Measurements from ENCODE around the gene CCDC12.

CCDC12 gene

GRCh38 chr3:46942481-46943236 is 33.9 kb downstream of the CCDC12 start:
- Histone ChIP-seq H3K27ac (ENCODE audit: low read depth, low read length) (no peak overlapping the region), H3K27me3 (ENCODE audit: control insufficient read depth in 5 of 5, insufficient read depth in 4 of 5, low read length in 5 of 5) (no peaks in the 10 kb centered on the region), H3K4me3 (ENCODE audit: low read depth in 1 of 5, low read length in 5 of 5) (no peak overlapping the region), H3K9me3 (ENCODE audit: control insufficient read depth in 5 of 5, low read length in 5 of 5) (no peaks in the 10 kb centered on the region), H3K4me1 (ENCODE audit: control insufficient read depth in 5 of 5, insufficient read depth in 5 of 5, low read length in 5 of 5) (peaks cover 5 to 44% (median 38%) of the 10 kb centered on the region in 5 donors), H3K9ac (ENCODE audit: low read length in 5 of 5) (no peak overlapping the region), H3K36me3 (ENCODE audit: control insufficient read depth in 5 of 5, insufficient read depth in 5 of 5, low read length in 5 of 5) (peaks cover 0 to 60% (median 36%) of the 10 kb centered on the region in 5 donors)

GRCh38 chr3:46942076-46942475 is 34.5 kb downstream of the CCDC12 start:
- Histone ChIP-seq H3K36me3 (ENCODE audit: control insufficient read depth in 5 of 5, insufficient read depth in 5 of 5, low read length in 5 of 5) (peaks cover 0 to 66% (median 39%) of the 10 kb centered on the region in 5 donors), H3K4me1 (ENCODE audit: control insufficient read depth in 5 of 5, insufficient read depth in 5 of 5, low read length in 5 of 5) (peaks cover 4 to 39% (median 32%) of the 10 kb centered on the region in 5 donors), H3K27me3 (ENCODE audit: control insufficient read depth in 5 of 5, insufficient read depth in 4 of 5, low read length in 5 of 5) (no peaks in the 10 kb centered on the region), H3K9me3 (ENCODE audit: control insufficient read depth in 5 of 5, low read length in 5 of 5) (no peaks in the 10 kb centered on the region), H3K4me3 (ENCODE audit: low read depth in 1 of 5, low read length in 5 of 5) (no peak overlapping the region), H3K27ac (ENCODE audit: low read depth, low read length) (no peak overlapping the region), H3K9ac (ENCODE audit: low read length in 5 of 5) (no peak overlapping the region)

GRCh38 chr3:46939578-46940445 is 36.7 kb downstream of the CCDC12 start:
- H3K27ac ChIP-seq (ENCODE audit: low read depth, low read length), result no peak overlapping the region

GRCh38 chr3:46938118-46938517 is 38.4 kb downstream of the CCDC12 start:
- H3K9me3 ChIP-seq (ENCODE audit: control insufficient read depth in 5 of 5, low read length in 5 of 5), result no peaks in the 10 kb centered on the region
- peaks cover 14 to 47% (median 44%) of the 10 kb centered on the region in 5 donors for H3K4me1 ChIP-seq (ENCODE audit: control insufficient read depth in 5 of 5, insufficient read depth in 5 of 5, low read length in 5 of 5)
- no peak overlapping the region for H3K4me3 ChIP-seq (ENCODE audit: low read depth in 1 of 5, low read length in 5 of 5)
- H3K36me3 ChIP-seq (ENCODE audit: control insufficient read depth in 5 of 5, insufficient read depth in 5 of 5, low read length in 5 of 5), result peaks cover 0 to 61% (median 44%) of the 10 kb centered on the region in 5 donors
- H3K27me3 ChIP-seq (ENCODE audit: control insufficient read depth in 5 of 5, insufficient read depth in 4 of 5, low read length in 5 of 5), result no peaks in the 10 kb centered on the region
- no peak overlapping the region for H3K27ac ChIP-seq (ENCODE audit: low read depth, low read length)
- H3K9ac ChIP-seq (ENCODE audit: low read length in 5 of 5), result no peak overlapping the region

More at GRCh38 chr3:46939578-46940445, 36.7 kb downstream of the CCDC12 start:
- Histone ChIP-seq H3K4me1 (ENCODE audit: control insufficient read depth in 5 of 5, insufficient read depth in 5 of 5, low read length in 5 of 5) (peaks cover 6 to 44% (median 44%) of the 10 kb centered on the region in 5 donors), H3K9ac (ENCODE audit: low read length in 5 of 5) (no peak overlapping the region), H3K4me3 (ENCODE audit: low read depth in 1 of 5, low read length in 5 of 5) (no peak overlapping the region), H3K36me3 (ENCODE audit: control insufficient read depth in 5 of 5, insufficient read depth in 5 of 5, low read length in 5 of 5) (peaks cover 0 to 64% (median 44%) of the 10 kb centered on the region in 5 donors), H3K27me3 (ENCODE audit: control insufficient read depth in 5 of 5, insufficient read depth in 4 of 5, low read length in 5 of 5) (no peaks in the 10 kb centered on the region), H3K9me3 (ENCODE audit: control insufficient read depth in 5 of 5, low read length in 5 of 5) (no peaks in the 10 kb centered on the region)

GRCh38 chr3:46936733-46937250 is 39.8 kb downstream of the CCDC12 start:
- Histone ChIP-seq H3K4me1 (ENCODE audit: control insufficient read depth in 5 of 5, insufficient read depth in 5 of 5, low read length in 5 of 5) (peaks cover 27 to 54% (median 52%) of the 10 kb centered on the region in 5 donors), H3K4me3 (ENCODE audit: low read depth in 1 of 5, low read length in 5 of 5) (no peak overlapping the region), H3K27ac (ENCODE audit: low read depth, low read length) (peak overlapping the region; percentile 21), H3K36me3 (ENCODE audit: control insufficient read depth in 5 of 5, insufficient read depth in 5 of 5, low read length in 5 of 5) (peaks cover 0 to 53% (median 39%) of the 10 kb centered on the region in 5 donors), H3K27me3 (ENCODE audit: control insufficient read depth in 5 of 5, insufficient read depth in 4 of 5, low read length in 5 of 5) (no peaks in the 10 kb centered on the region), H3K9ac (ENCODE audit: low read length in 5 of 5) (no peak overlapping the region), H3K9me3 (ENCODE audit: control insufficient read depth in 5 of 5, low read length in 5 of 5) (no peaks in the 10 kb centered on the region)

- H3K27ac ChIP-seq (ENCODE audit: low read depth, low read length), result peak overlapping the region; percentile 21
- H3K4me1 ChIP-seq (ENCODE audit: control insufficient read depth in 5 of 5, insufficient read depth in 5 of 5, low read length in 5 of 5), result peaks cover 31 to 61% (median 59%) of the 10 kb centered on the region in 5 donors
- no peaks in the 10 kb centered on the region for H3K27me3 ChIP-seq (ENCODE audit: control insufficient read depth in 5 of 5, insufficient read depth in 4 of 5, low read length in 5 of 5)
- no peak overlapping the region for H3K9ac ChIP-seq (ENCODE audit: low read length in 5 of 5)
- H3K4me3 ChIP-seq (ENCODE audit: low read depth in 1 of 5, low read length in 5 of 5), result no peak overlapping the region
- peaks cover 0 to 49% (median 39%) of the 10 kb centered on the region in 5 donors for H3K36me3 ChIP-seq (ENCODE audit: control insufficient read depth in 5 of 5, insufficient read depth in 5 of 5, low read length in 5 of 5)
- no peaks in the 10 kb centered on the region for H3K9me3 ChIP-seq (ENCODE audit: control insufficient read depth in 5 of 5, low read length in 5 of 5)
Observed at GRCh38 chr3:46935989-46936558, 40.5 kb downstream of the CCDC12 start.

- Histone ChIP-seq H3K4me1 (ENCODE audit: control insufficient read depth in 5 of 5, insufficient read depth in 5 of 5, low read length in 5 of 5) (peaks cover 37 to 69% (median 67%) of the 10 kb centered on the region in 5 donors), H3K4me3 (ENCODE audit: low read depth in 1 of 5, low read length in 5 of 5) (no peak overlapping the region), H3K27ac (ENCODE audit: low read depth, low read length) (peak overlapping the region; percentile 76), H3K9me3 (ENCODE audit: control insufficient read depth in 5 of 5, low read length in 5 of 5) (no peaks in the 10 kb centered on the region), H3K27me3 (ENCODE audit: control insufficient read depth in 5 of 5, insufficient read depth in 4 of 5, low read length in 5 of 5) (no peaks in the 10 kb centered on the region), H3K36me3 (ENCODE audit: control insufficient read depth in 5 of 5, insufficient read depth in 5 of 5, low read length in 5 of 5) (peaks cover 0 to 42% (median 31%) of the 10 kb centered on the region in 5 donors), H3K9ac (ENCODE audit: low read length in 5 of 5) (peak overlapping the region in 1 of 5 donors; percentile 37)
Observed at GRCh38 chr3:46935168-46935858, 41.2 kb downstream of the CCDC12 start.

GRCh38 chr3:46934498-46935167 is 41.9 kb downstream of the CCDC12 start:
- Histone ChIP-seq H3K4me3 (ENCODE audit: low read depth in 1 of 5, low read length in 5 of 5) (no peak overlapping the region), H3K9me3 (ENCODE audit: control insufficient read depth in 5 of 5, low read length in 5 of 5) (no peaks in the 10 kb centered on the region), H3K9ac (ENCODE audit: low read length in 5 of 5) (peak overlapping the region in 1 of 5 donors; percentile 37), H3K36me3 (ENCODE audit: control insufficient read depth in 5 of 5, insufficient read depth in 5 of 5, low read length in 5 of 5) (peaks cover 0 to 35% (median 25%) of the 10 kb centered on the region in 5 donors), H3K27me3 (ENCODE audit: control insufficient read depth in 5 of 5, insufficient read depth in 4 of 5, low read length in 5 of 5) (no peaks in the 10 kb centered on the region), H3K4me1 (ENCODE audit: control insufficient read depth in 5 of 5, insufficient read depth in 5 of 5, low read length in 5 of 5) (peaks cover 39 to 76% (median 73%) of the 10 kb centered on the region in 5 donors), H3K27ac (ENCODE audit: low read depth, low read length) (peak overlapping the region; percentile 76)

- no peaks in the 10 kb centered on the region for H3K27me3 ChIP-seq (ENCODE audit: control insufficient read depth in 5 of 5, insufficient read depth in 4 of 5, low read length in 5 of 5)
- peaks cover 0 to 30% (median 20%) of the 10 kb centered on the region in 5 donors for H3K36me3 ChIP-seq (ENCODE audit: control insufficient read depth in 5 of 5, insufficient read depth in 5 of 5, low read length in 5 of 5)
- H3K9me3 ChIP-seq (ENCODE audit: control insufficient read depth in 5 of 5, low read length in 5 of 5), result no peaks in the 10 kb centered on the region
- peak overlapping the region in 3 of 5 donors; percentile 5 to 25 (median 20) for H3K9ac ChIP-seq (ENCODE audit: low read length in 5 of 5)
- H3K27ac ChIP-seq (ENCODE audit: low read depth, low read length), result peak overlapping the region; percentile 76
- H3K4me3 ChIP-seq (ENCODE audit: low read depth in 1 of 5, low read length in 5 of 5), result no peak overlapping the region
- peaks cover 43 to 81% (median 79%) of the 10 kb centered on the region in 5 donors for H3K4me1 ChIP-seq (ENCODE audit: control insufficient read depth in 5 of 5, insufficient read depth in 5 of 5, low read length in 5 of 5)
Observed at GRCh38 chr3:46934072-46934471, 42.5 kb downstream of the CCDC12 start.

All from subcutaneous abdominal adipose tissue (tissue), 5 donors.